HepG2 (cell line): ENCODE data around the gene BRAT1. TPM values are rescaled to one million over a fixed set of nuclear protein-coding genes. Genes with fewer than 3 reads are reported as not detected.
"Not testable (repeated sequence)": the region's sequence is repeated elsewhere in the genome, so short reads cannot be mapped to it uniquely, and the experiment has no call there.

ENCODE experiments used
- ATAC-seq: fragments of 200-7000 bp; cut with Tn5 transposase; 3 replicates; pipeline ENCODE4 v1.9.1; 2020; ENCODE audit warnings: mild to moderate bottlenecking, moderate library complexity
- BruUV-seq: library from RNA; stranded (reverse); fragments of 400-500 nt; replicated peaks from 2 replicates; lab custom pipeline; 2021; lab: Mats Ljungman, UMichigan
- CTCF ChIA-PET: fragments of 300-600 bp; formaldehyde crosslinking; extraction: SDS; loops from one replicate; lab custom pipeline; 2021; ENCODE audit warnings: low total read pairs, inconsistent platforms, low intra/inter-chr PET ratio; lab: Yijun Ruan, JAX
- POLR2A ChIA-PET: fragments of 350-600 bp; sonication (Branson Sonifier 250); formaldehyde crosslinking; loops from one replicate; lab custom pipeline; 2020; ENCODE audit warnings: antibody characterized with exemption, inconsistent platforms; lab: Yijun Ruan, JAX
- DNase-seq: peaks from one replicate; pipeline ENCODE4 v3.0.0-alpha.2; 2015; ENCODE audit warnings: low spot score
- FAIRE-seq: peaks from 3 replicates; lab custom pipeline; 2011; peaks lifted over from hg19 to GRCh38; lab: Jason Lieb, UNC
- H2AFZ ChIP-seq: one replicate; pipeline ENCODE4 v1.6.1; 2011; ENCODE audit warnings: low read length, inconsistent platforms
- H3K27ac ChIP-seq: fragments of 300-600 bp; 3 replicates; pipeline ENCODE4 v1.8.0; 2011; ENCODE audit warnings: mixed run types, mild to moderate bottlenecking, mixed read lengths, low read length, inconsistent platforms; ENCODE audit not compliant: insufficient read depth; ENCODE audit errors: extremely low read length
- H3K27me3 ChIP-seq, 2 experiments: fragments of 200-600 bp in 1 of 2; 2 replicates in 1 of 2; 3 replicates in 1 of 2; pipeline versions ENCODE4 v1.6.0 to v1.8.0; 2011; ENCODE audit warnings: low read length in 2 of 2, mild to moderate bottlenecking in 2 of 2, moderate library complexity in 2 of 2, inconsistent platforms in 1 of 2; ENCODE audit not compliant: insufficient read depth in 2 of 2, control insufficient read depth in 1 of 2
- H3K36me3 ChIP-seq, 2 experiments: fragments of 200-600 bp in 1 of 2; replicated peaks in 1 of 2; 2 replicates in 1 of 2; 3 replicates in 1 of 2; pipeline versions ENCODE4 v1.5.1 to v1.8.0; 2011; ENCODE audit warnings: low read length in 2 of 2, inconsistent platforms in 1 of 2; ENCODE audit not compliant: insufficient read depth in 2 of 2, control insufficient read depth in 1 of 2
- H3K4me1 ChIP-seq: 2 replicates; pipeline ENCODE4 v1.5.1; 2012; ENCODE audit warnings: low read length, inconsistent platforms; ENCODE audit not compliant: insufficient read depth
- H3K4me2 ChIP-seq: 2 replicates; pipeline ENCODE4 v1.6.0; 2011; ENCODE audit warnings: low read depth, low read length, inconsistent platforms
- H3K4me3 ChIP-seq, 3 experiments: fragments of 200-600 bp in 1 of 3; sonication (generic), shearing (Covaris generic) in 1 of 3; replicated peaks in 1 of 3; 2 replicates each; pipeline ENCODE4 v1.5.1; 2011 to 2016; ENCODE audit warnings: low read length in 3 of 3, inconsistent platforms in 2 of 3, low read depth in 2 of 3, mild to moderate bottlenecking in 2 of 3, control low read depth in 1 of 3, mixed read lengths in 1 of 3; ENCODE audit not compliant: insufficient read depth in 1 of 3
- H3K79me2 ChIP-seq: one replicate; pipeline ENCODE4 v1.6.1; 2011; ENCODE audit warnings: low read length, inconsistent platforms; ENCODE audit not compliant: insufficient read depth
- H3K9ac ChIP-seq: 2 replicates; pipeline ENCODE4 v1.6.0; 2011; ENCODE audit warnings: mild to moderate bottlenecking, low read depth, low read length, inconsistent platforms; ENCODE audit not compliant: insufficient read depth
- H3K9me3 ChIP-seq: 2 replicates; pipeline ENCODE4 v1.5.1; 2012; ENCODE audit warnings: mild to moderate bottlenecking, low read length
- H4K20me1 ChIP-seq: 2 replicates; pipeline ENCODE4 v1.6.0; 2011; ENCODE audit warnings: inconsistent platforms, mild to moderate bottlenecking, low read length, moderate library complexity; ENCODE audit not compliant: insufficient read depth
- ETV5 ChIP-seq: IDR thresholded peaks from 2 replicates; pipeline ENCODE4 v1.6.1; 2018; ENCODE audit warnings: missing biosample characterization, missing genetic modification reagents, inconsistent platforms, borderline replicate concordance
- FOSL2 ChIP-seq: sonication (generic); formaldehyde crosslinking; IDR thresholded peaks from 2 replicates; pipeline ENCODE4 v1.4.0; 2020; ENCODE audit warnings: missing genetic modification reagents
- MEF2D ChIP-seq: sonication (generic); formaldehyde crosslinking; IDR thresholded peaks from 2 replicates; pipeline ENCODE4 v1.5.1; 2020; ENCODE audit warnings: mild to moderate bottlenecking, missing genetic modification reagents
- PATZ1 ChIP-seq: sonication (generic); formaldehyde crosslinking; IDR thresholded peaks from 2 replicates; pipeline ENCODE4 v1.4.0; 2020; ENCODE audit warnings: missing genetic modification reagents
- RARA ChIP-seq: IDR thresholded peaks from 2 replicates; pipeline ENCODE4 v1.6.1; 2016; ENCODE audit warnings: missing genetic modification reagents, missing compliant biosample characterization
- WGBS: methylation state at CpG from one replicate; pipeline ENCODE4 v1.1.6; 2017; ENCODE audit warnings: low lambda C conversion rate; 5-methylcytosine and 5-hydroxymethylcytosine counted together
- in situ Hi-C: cut with HindIII; loops from 2 replicates; pipeline ENCODE4 v1.10.0; 2017; ENCODE audit warnings: low pct_unique_long_range_greater_than_20kb; ENCODE audit not compliant: extremely low pct_ligation_motif_present
- intact Hi-C: fragments of 100-400 bp; cut with micrococcal nuclease; formaldehyde crosslinking; loops from one replicate; pipeline ENCODE4 v1.10.0; 2022; ENCODE audit not compliant: unreplicated experiment
- polyA plus RNA-seq, 8 experiments: library from polyadenylated mRNA; depleted of rRNA in 3 of 8; stranded (reverse) in 7 of 8; unstranded in 1 of 8; fragments of >200 nt; fragmentation: Illumina TruSeq in 4 of 8; extraction: Trizol in 4 of 8; gene quantifications; 2 replicates each; pipeline versions ENCODE4 v1.2.1 to v1.2.3, GENCODE V29; 2011 to 2016; ENCODE audit warnings: low read depth in 4 of 8, missing spikeins in 1 of 8, mixed read lengths in 1 of 8; ENCODE audit not compliant: insufficient read depth in 1 of 8
- total RNA-seq, 5 experiments: library from RNA; depleted of rRNA; stranded (reverse); fragments of >200 nt; fragmentation: Illumina TruSeq; extraction: Trizol; gene quantifications; 2 replicates each; pipeline ENCODE4 v1.2.3, GENCODE V29; 2016; ENCODE audit warnings: low read depth in 1 of 5

Gene BRAT1
- total and polyA plus RNA-seq, 2 of the 13 experiments (the other 11 are each of a cell fraction or from before 2014, with no cell fraction given) = 10.2 to 20.3 TPM

GRCh38 chr7:2530994-2531795 lies 24.1 kb downstream of the BRAT1 start:
- H3K4me2 ChIP-seq, H3K79me2 ChIP-seq, H3K36me3 ChIP-seq, intact Hi-C loops, DNase-seq, H3K9me3 ChIP-seq, H4K20me1 ChIP-seq, H3K9ac ChIP-seq, BruUV-seq, CTCF ChIA-PET, H2AFZ ChIP-seq, POLR2A ChIA-PET, in situ Hi-C loops, H3K27ac ChIP-seq, FAIRE-seq, H3K4me3 ChIP-seq: not testable (repeated sequence)
- Histone ChIP-seq H3K4me1 (peaks cover 40% of the 10 kb centered on the region), H3K27me3 (peaks cover 0 to 11% of the 10 kb centered on the region in 2 experiments; a peak in 1 of 5 replicates)
- peak; percentile 28; the same call in 2 of the 3 replicates for ATAC-seq
- WGBS = 61% methylated on average over 28 of the region's 43 CpGs

GRCh38 chr7:2530071-2530987 lies 25.0 kb downstream of the BRAT1 start:
- H2AFZ ChIP-seq = no peak overlapping the region
- 22% methylated on average over 9 of the region's 16 CpGs for WGBS
- H3K36me3 ChIP-seq = no peaks in the 10 kb centered on the region
- peaks cover 0 to 11% of the 10 kb centered on the region in 2 experiments; a peak in 1 of 5 replicates for H3K27me3 ChIP-seq
- H3K4me3 ChIP-seq = no peak overlapping the region
- ATAC-seq (no peak), FAIRE-seq (no peak), DNase-seq (no peak)
- peaks cover 40% of the 10 kb centered on the region for H3K4me1 ChIP-seq
- no peaks in the 10 kb centered on the region for H3K9me3 ChIP-seq
- CTCF ChIA-PET = no interaction called here
- no TSS peak for BruUV-seq
- no peaks in the 10 kb centered on the region for H4K20me1 ChIP-seq
- H3K27ac ChIP-seq = no peak overlapping the region
- intact Hi-C loops = no loop called here
- H3K79me2 ChIP-seq = no peaks in the 10 kb centered on the region
- peak; percentile 52 for TF ChIP-seq PATZ1 (CRISPR knock-in tag)
- peak; percentile 66; the same call in 1 of the 2 replicates for TF ChIP-seq FOSL2 (CRISPR knock-in tag)
- TF ChIP-seq MEF2D = no peak
- TF ChIP-seq ETV5 (CRISPR knock-in tag) = no peak
- no peak for TF ChIP-seq RARA (CRISPR knock-in tag)
- TF ChIP-seq, all 625 proteins: peak for 2
- POLR2A ChIA-PET = interaction anchor here (0.5 kb wide), 1 partner anchor 25 kb away, joined by 4 read pairs; the partner anchor contains the start of gene BRAT1
- in situ Hi-C loops = no loop called here
- Histone ChIP-seq H3K9ac (no peak overlapping the region), H3K4me2 (no peak overlapping the region)
